Heart right ventricle (tissue), 16 donors: ENCODE results near the gene SPATA6L. TPM values are rescaled to one million over a fixed set of nuclear protein-coding genes. Genes with fewer than 3 reads are reported as not detected.
A peak's percentile ranks its signal among the peaks of the same experiment; 100 is the strongest.

Experiments used
- ATAC-seq, 8 donors: fragments of 200-7000 bp; cut with Tn5 transposase; one replicate each; pipeline ENCODE4 v1.9.1; 2020; ENCODE audit warnings: mild to moderate bottlenecking in 8 of 8, moderate library complexity in 8 of 8, moderate number of reproducible peaks in 1 of 8
- DNase-seq, 2 donors: peaks; one replicate each; pipeline ENCODE4 v3.0.0-alpha.2; 2020
- H3K27ac ChIP-seq, 10 donors: fragments of 200-600 bp; sonication (generic) in 2 of 10; one replicate each; pipeline versions ENCODE4 v1.5.0 to v1.8.0; 2020 to 2022; ENCODE audit warnings: mild to moderate bottlenecking in 3 of 10
- H3K27me3 ChIP-seq, 7 donors: fragments of 200-600 bp; one replicate each; pipeline ENCODE4 v1.8.0; 2021 to 2022; ENCODE audit warnings: mild to moderate bottlenecking in 2 of 7
- H3K36me3 ChIP-seq, 9 donors: fragments of 200-600 bp; sonication (generic) in 1 of 9; one replicate each; pipeline versions ENCODE4 v1.5.0 to v1.8.0; 2020 to 2022; ENCODE audit warnings: mild to moderate bottlenecking in 2 of 9
- H3K4me1 ChIP-seq, 9 donors: fragments of 200-600 bp; sonication (generic) in 1 of 9; one replicate each; pipeline versions ENCODE4 v1.5.0 to v1.8.0; 2020 to 2022; ENCODE audit warnings: mild to moderate bottlenecking in 4 of 9
- H3K4me3 ChIP-seq, 10 donors: fragments of 200-600 bp; sonication (generic) in 2 of 10; one replicate each; pipeline versions ENCODE4 v1.5.0 to v1.8.0; 2020 to 2022; ENCODE audit warnings: mild to moderate bottlenecking in 7 of 10, moderate library complexity in 2 of 10
- H3K9me3 ChIP-seq, 11 donors: fragments of 200-600 bp in 10 of 11; sonication (generic) in 2 of 11; one replicate each; pipeline versions ENCODE4 v1.5.0 to v1.8.0; 2013 to 2022; ENCODE audit warnings: mild to moderate bottlenecking in 2 of 11, control low read depth in 1 of 11, moderate library complexity in 1 of 11
- CTCF ChIP-seq, 9 donors: fragments of 200-600 bp; sonication (generic) in 2 of 9; IDR thresholded peaks; one replicate each; pipeline versions ENCODE4 v1.5.0 to v1.8.0; 2021 to 2022; ENCODE audit warnings: antibody characterized with exemption in 9 of 9, mild to moderate bottlenecking in 5 of 9, moderate library complexity in 1 of 9
- WGBS, 2 donors: extraction: QIAGEN DNeasy Blood & Tissue Kit; methylation state at CpG; one replicate each; pipeline ENCODE4 v1.1.7; 2013; ENCODE audit warnings: inconsistent platforms in 1 of 2; 5-methylcytosine and 5-hydroxymethylcytosine counted together
- intact Hi-C, 10 donors: fragments of 100-400 bp; cut with DNase I; formaldehyde crosslinking; loops; one replicate each; pipeline versions ENCODE4 v1.11.1 to v1.14.2; 2022
- polyA plus RNA-seq, 2 donors: library from polyadenylated mRNA; stranded (reverse); fragments of 200-250 nt; gene quantifications; one replicate each; pipeline ENCODE4 v1.2.3, GENCODE V29; 2013
- total RNA-seq, 10 donors: library from RNA; stranded (reverse); fragmentation: NEBNext Ultra II Directional in 3 of 10; extraction: Animal tissue kit (Norgen Biotek cat#: 25700) in 3 of 10; gene quantifications; one replicate each; pipeline versions ENCODE4 v1.2.1 to v1.2.4, GENCODE V29; 2021 to 2023
- donor health status: Arrhythmogenic right ventricular cardiomyopathy.
- donor health status: ischemic (EF 13 %, LVEDD 7.1; RV severe dilation, severe dysfunction).
- donor health status: healthy with polysubstance abuse.
- donor health status: DM: no; HTN: yes; CAD: no.
- donor health status: DM: no; HTN: no; CAD: no.
- donor health status: ischemic (EF 25% LVEDD 6.9; RV normal size, moderate dysfunction).
- donor health status: ischemic (EF 25% LVEDD 5.7; RV mildly dilated, moderate dysfunction).
- donor health status: healthy.
- donor health status: DM: yes; HTN: yes; CAD: no.
- donor health status: Ischemic cardiomyopathy.
- donor health status: ischemic (EF 35%, LVEDD 5.7; RV mildly dilated, moderate dysfunction).
- donor health status: nonischemic (EF 11% LVEDD 7.7; RV severe dilation, severe dysfunction).
- donor health status: DM: yes; HTN: yes; CAD: no.
- donor health status: PGD.
- donor health status: ischemic (EF 29% LVEDD 5.4; RV normal size, mild dysfunction).
- donor health status: nonischemic (EF 23%, LVEDD 6.1; RV moderate dilation, normal function).

The SPATA6L gene
- total and polyA plus RNA-seq, 12 donors = 0.36 to 1.9 (median 1.1) TPM

- peaks cover 0 to 65% (median 37%) of the 10 kb centered on the region in 9 donors for H3K4me1 ChIP-seq
- no peaks in the 10 kb centered on the region for H3K27me3 ChIP-seq
- peak in 1 of 8 donors; percentile 43 for ATAC-seq
- H3K9me3 ChIP-seq = no peaks in the 10 kb centered on the region
- DNase-seq = no peak
- peaks cover 0 to 88% (median 26%) of the 10 kb centered on the region in 9 donors for H3K36me3 ChIP-seq
- intact Hi-C loops = loop anchor here in 2 of 10 donors (5.0 to 10.0 kb wide), 2 partner anchors 48 to 295 kb away; partner anchors contain the start of gene JAK2 (in 1 of the 2)
- WGBS, 2 donors = 78 to 92% methylated on average over 1 of the region's 1 CpG
- peak overlapping the region in 2 of 10 donors; percentile 4 to 6 for H3K27ac ChIP-seq
- TF ChIP-seq CTCF (IDR thresholded peaks at IDR 0.05) = no peak
- H3K4me3 ChIP-seq = no peak overlapping the region
Observed at GRCh38 chr9:4689687-4690104, 23.4 kb upstream of the SPATA6L start.

- no peaks in the 10 kb centered on the region for H3K9me3 ChIP-seq
- peak in 1 of 8 donors; percentile 40 for ATAC-seq
- WGBS, 2 donors = 23 to 58% methylated on average over 2 of the region's 2 CpGs
Observed at GRCh38 chr9:4689021-4689420, 22.7 kb upstream of the SPATA6L start.

GRCh38 chr9:4686584-4686983, 20.3 kb upstream of the SPATA6L start:
- peak overlapping the region in 9 of 10 donors; percentile 15 to 69 (median 44) for H3K27ac ChIP-seq
- no peak for TF ChIP-seq CTCF (IDR thresholded peaks at IDR 0.05)
- intact Hi-C loops = loop anchor here in 2 of 10 donors (5.0 to 10.0 kb wide), 2 partner anchors 51 to 298 kb away; partner anchors contain the start of gene JAK2 (in 1 of the 2)
- H3K4me3 ChIP-seq = no peak overlapping the region
- peaks cover 0 to 80% (median 46%) of the 10 kb centered on the region in 9 donors for H3K4me1 ChIP-seq
- peaks cover 0 to 70% (median 26%) of the 10 kb centered on the region in 9 donors for H3K36me3 ChIP-seq
- 62 to 65% methylated on average over 1 of the region's 1 CpG for WGBS, 2 donors
- peak in 4 of 8 donors; percentile 24 to 53 (median 31) for ATAC-seq
- H3K27me3 ChIP-seq = no peaks in the 10 kb centered on the region
- no peaks in the 10 kb centered on the region for H3K9me3 ChIP-seq
- DNase-seq = no peak

More at GRCh38 chr9:4689021-4689420, 22.7 kb upstream of the SPATA6L start:
- Histone ChIP-seq H3K27ac (peak overlapping the region in 1 of 10 donors; percentile 4), H3K36me3 (peaks cover 0 to 82% (median 26%) of the 10 kb centered on the region in 9 donors), H3K4me1 (peaks cover 0 to 70% (median 39%) of the 10 kb centered on the region in 9 donors), H3K27me3 (no peaks in the 10 kb centered on the region), H3K4me3 (no peak overlapping the region)
- intact Hi-C loops = loop anchor here in 2 of 10 donors (5.0 to 10.0 kb wide), 2 partner anchors 48 to 296 kb away; partner anchors contain the start of gene JAK2 (in 1 of the 2)
- DNase-seq = no peak
- no peak for TF ChIP-seq CTCF (IDR thresholded peaks at IDR 0.05)

- Histone ChIP-seq H3K4me3 (no peak overlapping the region), H3K36me3 (peaks cover 0 to 66% (median 23%) of the 10 kb centered on the region in 9 donors), H3K27me3 (no peaks in the 10 kb centered on the region), H3K4me1 (peaks cover 0 to 84% (median 50%) of the 10 kb centered on the region in 9 donors), H3K27ac (peak overlapping the region in 9 of 10 donors; percentile 10 to 69 (median 44)), H3K9me3 (no peaks in the 10 kb centered on the region)
- no peak for TF ChIP-seq CTCF (IDR thresholded peaks at IDR 0.05)
- ATAC-seq (peak in 6 of 8 donors; percentile 43 to 86 (median 72)), DNase-seq (no peak)
- intact Hi-C loops = loop anchor here in 2 of 10 donors (5.0 to 10.0 kb wide), 2 partner anchors 51 to 299 kb away; partner anchors contain the start of gene JAK2 (in 1 of the 2)
- WGBS, 2 donors = 36 to 46% methylated on average over 4 of the region's 4 CpGs
Observed at GRCh38 chr9:4686112-4686511, 19.8 kb upstream of the SPATA6L start.
